ENCODE measurements around the gene TIMM22. TPM values are rescaled to one million over a fixed set of nuclear protein-coding genes. Genes with fewer than 3 reads are reported as not detected.
"Not testable (repeated sequence)": the region's sequence is repeated elsewhere in the genome, so short reads cannot be mapped to it uniquely, and the experiment has no call there.

Gene TIMM22
- total RNA-seq, 1 experiment from 2014 or later: 20.0 TPM

DNA sequence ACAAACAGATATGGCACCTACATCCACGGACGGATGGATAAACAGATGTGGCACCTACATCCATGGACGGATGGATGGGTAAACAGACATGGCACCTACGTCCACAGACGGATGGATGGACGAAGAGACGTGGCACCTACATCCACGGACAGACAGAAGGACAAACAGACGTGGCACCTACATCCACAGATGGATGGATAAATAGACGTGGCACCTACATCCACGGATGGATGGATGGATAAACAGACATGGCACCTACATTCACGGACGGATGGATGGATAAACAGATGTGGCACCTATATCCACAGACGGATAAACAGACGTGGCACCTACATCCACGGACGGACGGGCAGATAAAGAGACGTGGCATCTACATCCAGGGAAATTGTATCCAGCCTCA lies 45.6 kb downstream of the TIMM22 start:
- H3K27ac ChIP-seq (ENCODE audit: low read depth, low read length, poor library complexity, severe bottlenecking): no peak overlapping the region
- no peaks in the 10 kb centered on the region for H3K9me3 ChIP-seq (ENCODE audit: low read depth, low read length, poor library complexity, severe bottlenecking)
- DNase-seq (ENCODE audit: low spot score): no peak
- ChIA-PET CTCF (interaction anchor here (0.5 kb wide), 1 partner anchor 13 kb away, joined by 3 read pairs; no protein-coding TSS in a partner anchor), POLR2A (ENCODE audit: low non-redundant PET) (no interaction called here)
- peaks cover 12% of the 10 kb centered on the region for H3K4me1 ChIP-seq (ENCODE audit: insufficient read depth, low read length, poor library complexity, severe bottlenecking)
- no peak for TF ChIP-seq EZH2 (IDR thresholded peaks at IDR 0.05; ENCODE audit: borderline replicate concordance, low read depth, low read length, poor library complexity, severe bottlenecking)
- TF ChIP-seq, protein P1, sequence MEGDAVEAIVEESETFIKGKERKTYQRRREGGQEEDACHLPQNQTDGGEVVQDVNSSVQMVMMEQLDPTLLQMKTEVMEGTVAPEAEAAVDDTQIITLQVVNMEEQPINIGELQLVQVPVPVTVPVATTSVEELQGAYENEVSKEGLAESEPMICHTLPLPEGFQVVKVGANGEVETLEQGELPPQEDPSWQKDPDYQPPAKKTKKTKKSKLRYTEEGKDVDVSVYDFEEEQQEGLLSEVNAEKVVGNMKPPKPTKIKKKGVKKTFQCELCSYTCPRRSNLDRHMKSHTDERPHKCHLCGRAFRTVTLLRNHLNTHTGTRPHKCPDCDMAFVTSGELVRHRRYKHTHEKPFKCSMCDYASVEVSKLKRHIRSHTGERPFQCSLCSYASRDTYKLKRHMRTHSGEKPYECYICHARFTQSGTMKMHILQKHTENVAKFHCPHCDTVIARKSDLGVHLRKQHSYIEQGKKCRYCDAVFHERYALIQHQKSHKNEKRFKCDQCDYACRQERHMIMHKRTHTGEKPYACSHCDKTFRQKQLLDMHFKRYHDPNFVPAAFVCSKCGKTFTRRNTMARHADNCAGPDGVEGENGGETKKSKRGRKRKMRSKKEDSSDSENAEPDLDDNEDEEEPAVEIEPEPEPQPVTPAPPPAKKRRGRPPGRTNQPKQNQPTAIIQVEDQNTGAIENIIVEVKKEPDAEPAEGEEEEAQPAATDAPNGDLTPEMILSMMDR (conservative IDR thresholded peaks at IDR 0.05; ENCODE audit: low read depth, low read length): no peak
- intact Hi-C loops (cut with micrococcal nuclease; ENCODE audit: unreplicated experiment): no loop called here
- BruUV-seq (replicated peaks): no TSS peak
- H3K4me3 ChIP-seq (ENCODE audit: low read depth, low read length, poor library complexity, severe bottlenecking): no peak overlapping the region
- no peaks in the 10 kb centered on the region for H3K36me3 ChIP-seq (ENCODE audit: insufficient read depth, low read length, poor library complexity, severe bottlenecking)
- no peaks in the 10 kb centered on the region for H3K27me3 ChIP-seq (replicated peaks; ENCODE audit: insufficient read depth, low read depth, low read length, poor library complexity)

DNA sequence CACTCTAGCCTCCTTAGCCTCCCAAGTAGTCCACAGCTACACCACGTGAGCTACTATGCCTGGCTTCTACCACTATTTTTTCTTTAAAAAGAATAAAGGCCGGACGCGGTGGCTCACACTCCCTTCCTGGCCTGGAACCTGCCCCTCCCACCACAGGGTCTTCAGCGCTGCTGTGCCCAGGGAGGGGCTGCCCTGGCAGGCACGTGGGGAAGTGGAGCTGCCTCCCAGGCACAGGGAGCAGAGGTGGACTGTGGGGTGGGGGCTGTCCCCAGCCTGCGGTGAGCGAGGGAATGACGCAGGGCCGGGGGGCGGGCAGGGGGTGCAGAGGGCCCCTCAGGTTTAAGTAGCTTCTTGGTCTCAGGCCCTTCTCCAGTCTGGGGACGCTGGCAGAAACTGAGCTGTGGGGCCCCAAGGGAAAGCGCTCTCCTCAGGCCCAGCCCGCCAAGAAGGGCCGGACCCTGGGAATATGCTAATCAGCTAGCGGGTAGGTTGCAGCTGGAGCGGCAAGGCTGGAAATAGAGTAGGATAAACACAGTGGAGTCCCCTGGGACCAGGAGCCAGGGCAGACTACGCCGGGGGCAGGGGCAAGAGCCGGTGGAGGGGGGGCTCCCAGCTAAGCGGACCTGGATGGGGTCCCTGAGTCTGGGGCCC lies 46.8 kb downstream of the TIMM22 start:
- intact Hi-C loops (cut with micrococcal nuclease; ENCODE audit: unreplicated experiment): no loop called here
- ChIA-PET POLR2A (ENCODE audit: low non-redundant PET) (interaction anchor here (0.6 kb wide), 1 partner anchor 61 kb away, joined by 7 read pairs; no protein-coding TSS in a partner anchor), CTCF (no interaction called here)
- peak; percentile 41 for DNase-seq (ENCODE audit: low spot score)
- no peak overlapping the region for H3K4me3 ChIP-seq (ENCODE audit: low read depth, low read length, poor library complexity, severe bottlenecking)
- no peaks in the 10 kb centered on the region for H3K27me3 ChIP-seq (replicated peaks; ENCODE audit: insufficient read depth, low read depth, low read length, poor library complexity)
- no peaks in the 10 kb centered on the region for H3K36me3 ChIP-seq (ENCODE audit: insufficient read depth, low read length, poor library complexity, severe bottlenecking)
- peaks cover 12% of the 10 kb centered on the region for H3K4me1 ChIP-seq (ENCODE audit: insufficient read depth, low read length, poor library complexity, severe bottlenecking)
- H3K9me3 ChIP-seq (ENCODE audit: low read depth, low read length, poor library complexity, severe bottlenecking): no peaks in the 10 kb centered on the region
- H3K27ac ChIP-seq (ENCODE audit: low read depth, low read length, poor library complexity, severe bottlenecking): no peak overlapping the region
- TF ChIP-seq, protein P1 (conservative IDR thresholded peaks at IDR 0.05; ENCODE audit: low read depth, low read length): no peak
- no peak for TF ChIP-seq EZH2 (IDR thresholded peaks at IDR 0.05; ENCODE audit: borderline replicate concordance, low read depth, low read length, poor library complexity, severe bottlenecking)
- no TSS peak for BruUV-seq (replicated peaks)

DNA sequence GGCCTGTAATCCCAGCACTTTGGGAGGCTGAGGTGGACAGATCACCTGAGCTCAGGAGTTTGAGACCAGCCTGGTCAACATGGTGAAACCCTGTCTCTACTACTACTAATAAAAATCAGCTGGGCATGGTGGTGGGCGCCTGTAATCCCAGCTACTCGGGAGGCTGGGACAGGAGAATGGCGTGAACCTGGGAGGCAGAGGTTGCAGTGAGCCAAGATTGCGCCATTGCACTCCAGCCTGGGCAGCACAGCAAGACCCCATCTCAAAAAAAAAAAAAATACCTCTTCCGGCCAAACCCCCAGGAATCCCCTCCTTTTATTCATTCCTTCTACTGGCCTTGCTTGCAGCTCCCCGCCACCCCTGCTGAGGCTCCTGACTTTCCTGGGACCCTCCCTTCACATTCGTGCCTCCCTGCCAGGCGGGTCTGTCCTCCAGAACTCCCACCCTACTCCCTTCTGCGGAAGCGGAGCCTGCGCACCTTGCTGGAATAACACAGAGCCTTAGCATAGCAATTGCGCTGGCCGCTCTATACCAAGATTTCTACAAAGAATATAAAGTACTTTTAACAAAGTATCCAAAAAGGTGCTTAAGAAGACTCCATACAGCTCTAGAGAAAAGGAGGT lies 47.6 kb downstream of the TIMM22 start:
- CTCF ChIA-PET: interaction anchor here (0.5 kb wide), 2 partner anchors 735 to 1631 kb away, joined by 4 read pairs; no protein-coding TSS in a partner anchor

More for the DNA sequence above, 47.6 kb downstream of the TIMM22 start:
- peaks cover 11% of the 10 kb centered on the region for H3K4me1 ChIP-seq (ENCODE audit: insufficient read depth, low read length, poor library complexity, severe bottlenecking)
- H3K36me3 ChIP-seq (ENCODE audit: insufficient read depth, low read length, poor library complexity, severe bottlenecking); POLR2A ChIA-PET (ENCODE audit: low non-redundant PET); intact Hi-C loops (cut with micrococcal nuclease; ENCODE audit: unreplicated experiment); H3K4me3 ChIP-seq (ENCODE audit: low read depth, low read length, poor library complexity, severe bottlenecking); DNase-seq (ENCODE audit: low spot score); H3K9me3 ChIP-seq (ENCODE audit: low read depth, low read length, poor library complexity, severe bottlenecking); H3K27ac ChIP-seq (ENCODE audit: low read depth, low read length, poor library complexity, severe bottlenecking); BruUV-seq (replicated peaks); H3K27me3 ChIP-seq (replicated peaks; ENCODE audit: insufficient read depth, low read depth, low read length, poor library complexity): not testable (repeated sequence)

Data from A673 (cell line).